Trophoblast cell (in vitro differentiated cells and primary cell): ENCODE measurements around the gene DHRS4.
"Not testable (repeated sequence)": the region's sequence is repeated elsewhere in the genome, so short reads cannot be mapped to it uniquely, and the experiment has no call there.

ENCODE experiments used
- DNase-seq, 2 donors: peaks; one replicate each; pipeline ENCODE4 v3.0.0-alpha.2; 2016
- H2AFZ ChIP-seq: 2 replicates; pipeline ENCODE4 v1.6.1; 2013; ENCODE audit warnings: low read length, moderate library complexity, mild to moderate bottlenecking; ENCODE audit not compliant: insufficient read depth, poor library complexity
- H2AK5ac ChIP-seq: 2 replicates; pipeline ENCODE4 v1.6.1; 2013; ENCODE audit warnings: mild to moderate bottlenecking, low read length
- H2BK120ac ChIP-seq: 2 replicates; pipeline ENCODE4 v1.6.1; 2013; ENCODE audit warnings: low read length, mild to moderate bottlenecking, moderate library complexity; ENCODE audit not compliant: insufficient read depth, poor library complexity
- H2BK12ac ChIP-seq: 2 replicates; pipeline ENCODE4 v1.6.1; 2013; ENCODE audit warnings: mild to moderate bottlenecking, low read length, moderate library complexity
- H2BK5ac ChIP-seq: 2 replicates; pipeline ENCODE4 v1.6.1; 2013; ENCODE audit warnings: low read length, low read depth, moderate library complexity, mild to moderate bottlenecking; ENCODE audit not compliant: poor library complexity
- H3K14ac ChIP-seq: 2 replicates; pipeline ENCODE4 v1.6.1; 2013; ENCODE audit warnings: mild to moderate bottlenecking, low read length
- H3K18ac ChIP-seq: 2 replicates; pipeline ENCODE4 v1.6.1; 2013; ENCODE audit warnings: mild to moderate bottlenecking, low read length
- H3K23ac ChIP-seq: 2 replicates; pipeline ENCODE4 v1.6.1; 2013; ENCODE audit warnings: low read length
- H3K27ac ChIP-seq: 2 replicates; pipeline ENCODE4 v1.5.1; 2013; ENCODE audit warnings: low read depth, mild to moderate bottlenecking, inconsistent platforms, low read length, moderate library complexity
- H3K27me3 ChIP-seq: 2 replicates; pipeline ENCODE4 v1.6.1; 2013; ENCODE audit warnings: inconsistent platforms, mild to moderate bottlenecking, low read length, moderate library complexity; ENCODE audit not compliant: insufficient read depth
- H3K36me3 ChIP-seq, 2 experiments: 1 replicate in 1 of 2; 2 replicates in 1 of 2; pipeline ENCODE4 v1.6.1; 2013; ENCODE audit warnings: low read length in 2 of 2, mild to moderate bottlenecking in 2 of 2, moderate library complexity in 1 of 2; ENCODE audit not compliant: insufficient read depth in 2 of 2, control insufficient read depth in 1 of 2
- H3K4ac ChIP-seq: 2 replicates; pipeline ENCODE4 v1.6.1; 2013; ENCODE audit warnings: low read depth, mild to moderate bottlenecking, low read length, moderate library complexity
- H3K4me1 ChIP-seq, 2 experiments: 1 replicate in 1 of 2; 2 replicates in 1 of 2; pipeline ENCODE4 v1.6.1; 2013; ENCODE audit warnings: low read length in 2 of 2, mild to moderate bottlenecking in 2 of 2, moderate library complexity in 1 of 2; ENCODE audit not compliant: insufficient read depth in 2 of 2, control insufficient read depth in 1 of 2
- H3K4me2 ChIP-seq: 2 replicates; pipeline ENCODE4 v1.6.1; 2013; ENCODE audit warnings: inconsistent platforms, mild to moderate bottlenecking, low read length, moderate library complexity
- H3K4me3 ChIP-seq: 2 replicates; pipeline ENCODE4 v1.5.1; 2013; ENCODE audit warnings: mild to moderate bottlenecking, low read depth, low read length, inconsistent platforms
- H3K79me1 ChIP-seq: one replicate; pipeline ENCODE4 v1.6.1; 2013; ENCODE audit warnings: low read length
- H3K79me2 ChIP-seq: 2 replicates; pipeline ENCODE4 v1.6.1; 2013; ENCODE audit warnings: low read length, mild to moderate bottlenecking; ENCODE audit not compliant: control insufficient read depth, insufficient read depth, poor library complexity
- H3K9ac ChIP-seq: 2 replicates; pipeline ENCODE4 v1.6.1; 2013; ENCODE audit warnings: mild to moderate bottlenecking, low read length
- H3K9me3 ChIP-seq: 2 replicates; pipeline ENCODE4 v1.6.1; 2013; ENCODE audit warnings: low read depth, mild to moderate bottlenecking, control low read depth, inconsistent platforms, low read length; ENCODE audit not compliant: insufficient read depth
- H4K12ac ChIP-seq: 2 replicates; pipeline ENCODE4 v1.6.1; 2013; ENCODE audit warnings: low read depth, mild to moderate bottlenecking, low read length, moderate library complexity
- H4K8ac ChIP-seq: 2 replicates; pipeline ENCODE4 v1.6.1; 2013; ENCODE audit warnings: low read depth, mild to moderate bottlenecking, low read length, moderate library complexity
- H4K91ac ChIP-seq: one replicate; pipeline ENCODE4 v1.6.1; 2013; ENCODE audit warnings: low read depth, mild to moderate bottlenecking, low read length, moderate library complexity
- whole genome bisulfite sequencing: extraction: QIAGEN DNeasy Blood & Tissue Kit; methylation state at CpG from one replicate; pipeline ENCODE4 v1.1.7; 2013; ENCODE audit warnings: missing lambda C conversion rate; ENCODE audit not compliant: insufficient read length, insufficient coverage; ENCODE audit errors: extremely low coverage; 5-methylcytosine and 5-hydroxymethylcytosine counted together

Gene DHRS4

DNA sequence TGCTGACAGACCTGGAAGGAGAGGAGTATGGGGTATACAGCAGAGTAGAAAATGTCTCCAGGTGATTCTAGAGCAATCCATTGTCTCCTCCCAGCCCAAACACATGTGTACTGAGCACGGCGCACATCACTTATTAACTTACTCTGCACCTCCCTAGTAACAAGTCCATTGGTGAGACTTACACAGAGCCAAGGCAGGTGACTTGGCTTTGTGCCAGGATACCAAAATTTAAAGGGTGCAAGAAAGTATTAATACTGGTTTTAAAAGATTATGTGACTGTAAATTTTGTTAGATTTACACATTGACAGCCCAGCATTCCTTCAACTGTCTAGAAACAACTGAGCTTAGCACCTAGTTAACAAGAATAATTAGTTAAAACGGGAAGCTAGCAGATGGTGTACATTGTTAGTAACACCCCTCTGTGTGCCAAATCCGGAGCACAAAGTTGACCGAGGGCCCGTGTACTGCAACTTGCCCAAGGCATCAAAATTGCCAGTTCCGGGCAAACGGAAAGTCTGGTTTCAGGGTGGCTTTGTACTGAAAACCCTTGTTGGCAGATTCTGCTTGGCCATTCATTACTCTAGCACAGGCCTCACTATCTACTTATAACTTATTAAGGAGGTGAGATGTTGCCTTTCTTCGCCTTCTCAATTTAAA is 4.5 kb downstream of the DHRS4 start:
- DNase-seq, H3K79me2 ChIP-seq, H2AK5ac ChIP-seq, H2BK120ac ChIP-seq, H3K14ac ChIP-seq, H3K27me3 ChIP-seq, H3K9ac ChIP-seq, H3K79me1 ChIP-seq, H3K4ac ChIP-seq, H2BK5ac ChIP-seq, H3K23ac ChIP-seq, H4K91ac ChIP-seq, H3K18ac ChIP-seq, H3K27ac ChIP-seq, H2AFZ ChIP-seq, H3K36me3 ChIP-seq, H3K4me1 ChIP-seq, H3K4me3 ChIP-seq, H4K12ac ChIP-seq, H2BK12ac ChIP-seq, H3K4me2 ChIP-seq, H3K9me3 ChIP-seq, H4K8ac ChIP-seq: not testable (repeated sequence)
- WGBS = no CpG with 5 or more reads among the region's 9 CpGs

DNA sequence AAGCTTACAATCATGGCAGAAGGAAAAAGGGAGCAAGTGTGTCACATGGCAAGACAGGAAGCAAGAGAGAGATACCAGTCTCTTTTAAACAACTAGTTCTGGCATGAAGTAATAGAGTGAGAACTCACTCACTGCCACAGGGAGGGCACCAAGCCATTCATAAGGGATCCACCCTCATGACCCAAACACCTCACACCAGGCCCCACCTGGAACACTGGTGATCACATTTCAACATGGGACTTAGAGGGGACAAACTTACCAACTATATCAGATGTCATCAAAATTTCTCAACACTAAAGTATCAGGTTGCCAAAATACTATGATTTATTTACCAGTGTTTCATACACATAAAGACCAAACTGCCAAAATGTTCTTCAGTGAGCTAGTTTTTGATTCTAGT is 7.3 kb downstream of the DHRS4 start:
- not testable (repeated sequence) for H4K91ac ChIP-seq, H3K23ac ChIP-seq, H3K27ac ChIP-seq, H3K4me2 ChIP-seq, H3K36me3 ChIP-seq, H2AK5ac ChIP-seq, H3K9ac ChIP-seq, H4K12ac ChIP-seq, H3K4ac ChIP-seq, H2BK120ac ChIP-seq, H3K79me1 ChIP-seq, H2AFZ ChIP-seq, H3K4me3 ChIP-seq, H3K9me3 ChIP-seq, H4K8ac ChIP-seq, H3K79me2 ChIP-seq, H3K18ac ChIP-seq, H2BK12ac ChIP-seq, H3K14ac ChIP-seq, H2BK5ac ChIP-seq, DNase-seq, H3K4me1 ChIP-seq, H3K27me3 ChIP-seq

DNA sequence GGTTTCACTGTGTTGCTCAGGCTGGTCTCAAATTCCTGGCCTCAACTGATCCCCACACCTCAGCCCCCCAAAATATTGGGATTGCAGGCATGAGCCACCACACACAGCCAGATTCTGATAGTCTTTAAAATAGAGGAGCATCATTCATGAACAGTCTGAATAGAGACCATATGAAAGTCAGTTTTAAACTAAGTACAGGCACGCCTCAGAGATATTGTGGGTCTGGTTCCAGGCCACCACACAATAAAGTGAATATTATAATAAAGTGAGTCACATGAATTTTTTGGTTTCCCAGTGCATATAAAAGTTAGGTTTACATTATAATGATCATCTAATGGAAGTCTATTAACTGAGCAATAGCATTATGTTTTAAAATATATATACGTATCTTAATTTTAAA is 8.1 kb downstream of the DHRS4 start:
- not testable (repeated sequence) for H2BK12ac ChIP-seq, H3K23ac ChIP-seq, H4K91ac ChIP-seq, H4K12ac ChIP-seq, H3K79me2 ChIP-seq, H3K14ac ChIP-seq, DNase-seq, H3K4me2 ChIP-seq, H3K79me1 ChIP-seq, H3K9ac ChIP-seq, H3K36me3 ChIP-seq, H3K27me3 ChIP-seq, H3K4ac ChIP-seq, H2AK5ac ChIP-seq, H2BK120ac ChIP-seq, H3K4me3 ChIP-seq, H3K4me1 ChIP-seq, H3K27ac ChIP-seq, H4K8ac ChIP-seq, H2AFZ ChIP-seq, H3K9me3 ChIP-seq, H3K18ac ChIP-seq, H2BK5ac ChIP-seq
- WGBS = no CpG with 5 or more reads among the region's 2 CpGs

DNA sequence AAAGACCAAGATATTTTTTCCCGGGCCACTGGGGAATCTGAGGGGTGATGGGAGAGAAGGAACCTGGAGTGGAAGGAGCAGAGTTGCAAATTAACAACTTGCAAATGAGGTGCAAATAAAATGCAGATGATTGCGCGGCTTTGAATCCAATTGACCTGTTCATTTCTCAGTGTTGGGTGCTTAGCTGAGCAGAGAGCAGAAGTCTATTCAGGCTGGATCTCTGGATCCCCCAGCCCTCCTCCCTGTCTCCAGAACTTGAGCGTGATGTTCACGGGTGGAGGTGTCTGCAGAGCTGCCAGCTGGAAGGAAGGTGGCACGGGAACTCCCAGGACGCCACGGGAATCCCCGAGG is 15.5 kb downstream of the DHRS4 start:
- H3K27ac ChIP-seq, H3K4me3 ChIP-seq, H2BK120ac ChIP-seq, H4K12ac ChIP-seq, H3K4ac ChIP-seq, H3K79me1 ChIP-seq, H3K36me3 ChIP-seq, H3K9me3 ChIP-seq, DNase-seq, H2BK12ac ChIP-seq, H3K23ac ChIP-seq, H3K4me2 ChIP-seq, H3K79me2 ChIP-seq, H3K4me1 ChIP-seq, H4K8ac ChIP-seq, H2AK5ac ChIP-seq, H3K18ac ChIP-seq, H3K9ac ChIP-seq, H3K27me3 ChIP-seq, H2BK5ac ChIP-seq, H4K91ac ChIP-seq, H2AFZ ChIP-seq, H3K14ac ChIP-seq: not testable (repeated sequence)
- no CpG with 5 or more reads among the region's 9 CpGs for WGBS
